GM18868 (cell line): Measurements from ENCODE around the gene PCSK5.
"Not testable (repeated sequence)": the region's sequence is repeated elsewhere in the genome, so short reads cannot be mapped to it uniquely, and the experiment has no call there.

Experiments used
- ATAC-seq: cut with Tn5 transposase; IDR thresholded peaks from one replicate; pipeline ENCODE4 v1.9.1; 2021; ENCODE audit warnings: mild to moderate bottlenecking, moderate library complexity; ENCODE audit not compliant: unreplicated experiment

PCSK5 gene

GRCh38 chr9:76296561-76297310 is 406.3 kb downstream of the PCSK5 start:
- no peak for ATAC-seq

GRCh38 chr9:76297721-76298239 is 407.3 kb downstream of the PCSK5 start:
- ATAC-seq, result no peak

- no peak for ATAC-seq
Measured at GRCh38 chr9:76298521-76299144, 408.2 kb downstream of the PCSK5 start.

- ATAC-seq, result no peak
Measured at GRCh38 chr9:76302543-76302942, 412.1 kb downstream of the PCSK5 start.

- peak; percentile 80 for ATAC-seq
Measured at GRCh38 chr9:76302947-76303550, 412.6 kb downstream of the PCSK5 start.

GRCh38 chr9:76307047-76307446 is 416.6 kb downstream of the PCSK5 start:
- not testable (repeated sequence) for ATAC-seq

- ATAC-seq, result no peak
Measured at GRCh38 chr9:76310577-76310976, 420.1 kb downstream of the PCSK5 start.

GRCh38 chr9:76310991-76311390 is 420.5 kb downstream of the PCSK5 start:
- ATAC-seq, result no peak

- no peak for ATAC-seq
Measured at GRCh38 chr9:76311537-76311936, 421.1 kb downstream of the PCSK5 start.

- ATAC-seq, result no peak
Measured at GRCh38 chr9:76313771-76314170, 423.3 kb downstream of the PCSK5 start.

GRCh38 chr9:76314321-76314720 is 423.8 kb downstream of the PCSK5 start:
- ATAC-seq, result no peak

GRCh38 chr9:76316069-76316468 is 425.6 kb downstream of the PCSK5 start:
- no peak for ATAC-seq

GRCh38 chr9:76319466-76319865 is 429.0 kb downstream of the PCSK5 start:
- ATAC-seq, result not testable (repeated sequence)

- no peak for ATAC-seq
Measured at GRCh38 chr9:76321195-76321828, 430.8 kb downstream of the PCSK5 start.

GRCh38 chr9:76322810-76323209 is 432.3 kb downstream of the PCSK5 start:
- no peak for ATAC-seq

- ATAC-seq, result no peak
Measured at GRCh38 chr9:76323490-76323889, 433.0 kb downstream of the PCSK5 start.

GRCh38 chr9:76324030-76324429 is 433.6 kb downstream of the PCSK5 start:
- ATAC-seq, result not testable (repeated sequence)

GRCh38 chr9:76330034-76330433 is 439.6 kb downstream of the PCSK5 start:
- ATAC-seq, result no peak

- no peak for ATAC-seq
Measured at GRCh38 chr9:76333388-76333787, 442.9 kb downstream of the PCSK5 start.

GRCh38 chr9:76333964-76334363 is 443.5 kb downstream of the PCSK5 start:
- no peak for ATAC-seq

GRCh38 chr9:76336027-76336426 is 445.6 kb downstream of the PCSK5 start:
- ATAC-seq, result no peak
